ENCODE results near the gene DOHH.
A peak's percentile ranks its signal among the peaks of the same experiment; 100 is the strongest.

The DOHH gene

DNA sequence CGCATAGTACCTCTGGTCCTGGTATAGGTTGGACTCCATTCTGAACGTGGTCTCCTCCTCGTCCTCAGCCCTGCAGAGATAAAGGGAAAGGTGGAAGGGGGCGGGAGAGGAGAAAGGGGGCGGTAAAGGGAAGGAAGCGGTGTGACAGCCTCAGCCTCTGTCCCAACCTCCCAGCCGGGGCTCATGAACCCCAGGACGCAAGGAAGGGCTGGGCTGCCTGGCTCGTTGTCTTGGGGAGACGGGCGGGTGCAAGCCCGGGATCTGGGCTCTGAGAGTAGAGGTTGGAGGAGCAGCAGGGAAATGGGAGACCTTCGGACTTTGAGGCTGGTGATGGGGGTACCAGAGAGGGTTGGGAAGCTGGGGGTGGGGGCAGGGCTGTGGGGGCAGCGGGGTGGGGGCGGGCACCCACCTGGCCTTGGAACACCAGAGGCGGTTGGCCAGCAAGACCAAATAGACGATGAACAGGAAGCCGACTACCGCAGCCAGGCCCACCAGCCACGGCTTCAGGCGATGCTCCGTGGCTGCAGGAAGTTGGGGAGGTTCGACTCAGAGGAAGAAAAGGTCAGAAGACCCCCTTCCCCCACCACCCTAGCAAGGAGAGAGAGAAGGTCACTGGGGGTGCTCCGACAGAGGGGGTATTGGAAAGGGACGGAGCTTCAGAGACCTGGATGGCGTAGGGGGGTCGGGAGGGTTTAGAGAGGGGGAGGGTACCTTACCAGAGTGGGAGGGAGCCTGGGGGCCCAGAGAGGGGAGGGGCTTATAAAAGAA, 21.9 kb downstream of the DOHH start:
- DNase-seq (ENCODE audit: low spot score), result no peak

GRCh38 chr19:3477951-3478350, 22.5 kb downstream of the DOHH start:
- DNase-seq (ENCODE audit: low spot score), result no peak

GRCh38 chr19:3477506-3477905, 23.0 kb downstream of the DOHH start:
- no peak for DNase-seq (ENCODE audit: low spot score)

GRCh38 chr19:3476830-3477229, 23.6 kb downstream of the DOHH start:
- no peak for DNase-seq (ENCODE audit: low spot score)

DNA sequence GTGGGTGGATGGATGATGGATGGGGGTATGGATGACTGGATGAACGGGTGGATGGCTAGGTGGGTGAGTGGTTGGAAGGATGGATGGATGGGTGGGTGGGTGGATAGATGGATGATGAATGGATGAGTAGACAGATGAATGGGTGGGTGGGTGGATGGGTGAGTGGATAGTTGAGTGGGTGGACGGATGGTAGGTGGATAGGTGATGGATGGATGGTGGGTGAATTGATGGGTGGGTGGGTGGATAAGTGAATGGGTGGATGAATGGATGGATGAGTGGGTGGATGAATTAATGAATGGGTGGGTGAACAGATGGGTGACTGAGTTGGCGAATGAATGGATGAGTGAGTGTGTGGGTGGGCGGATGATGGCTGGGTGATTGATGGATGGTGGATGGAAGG, 25.0 kb downstream of the DOHH start:
- no peak for DNase-seq (ENCODE audit: low spot score)

GRCh38 chr19:3474614-3475013, 25.9 kb downstream of the DOHH start:
- DNase-seq (ENCODE audit: low spot score), result no peak

DNA sequence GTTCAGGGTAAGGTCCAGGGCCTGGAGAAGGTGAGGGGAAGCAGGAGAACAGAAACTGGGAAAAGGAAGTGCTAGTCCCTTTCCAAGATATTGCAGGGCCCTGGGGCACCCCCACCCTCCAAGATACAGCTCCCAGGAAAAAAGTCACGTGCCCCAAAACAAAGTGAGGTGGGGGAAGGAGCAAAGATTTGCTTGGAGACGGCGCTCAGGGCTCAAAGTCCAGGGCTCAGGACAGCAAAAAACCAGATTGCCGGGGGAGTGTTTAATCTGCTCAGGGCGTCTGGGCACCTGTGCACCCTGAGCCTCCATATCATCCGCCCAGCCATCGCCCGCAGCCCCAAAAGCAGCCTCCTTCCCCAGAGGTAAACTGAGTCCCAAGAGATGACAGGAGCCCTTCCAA, 26.5 kb downstream of the DOHH start:
- DNase-seq (ENCODE audit: low spot score), result no peak

DNA sequence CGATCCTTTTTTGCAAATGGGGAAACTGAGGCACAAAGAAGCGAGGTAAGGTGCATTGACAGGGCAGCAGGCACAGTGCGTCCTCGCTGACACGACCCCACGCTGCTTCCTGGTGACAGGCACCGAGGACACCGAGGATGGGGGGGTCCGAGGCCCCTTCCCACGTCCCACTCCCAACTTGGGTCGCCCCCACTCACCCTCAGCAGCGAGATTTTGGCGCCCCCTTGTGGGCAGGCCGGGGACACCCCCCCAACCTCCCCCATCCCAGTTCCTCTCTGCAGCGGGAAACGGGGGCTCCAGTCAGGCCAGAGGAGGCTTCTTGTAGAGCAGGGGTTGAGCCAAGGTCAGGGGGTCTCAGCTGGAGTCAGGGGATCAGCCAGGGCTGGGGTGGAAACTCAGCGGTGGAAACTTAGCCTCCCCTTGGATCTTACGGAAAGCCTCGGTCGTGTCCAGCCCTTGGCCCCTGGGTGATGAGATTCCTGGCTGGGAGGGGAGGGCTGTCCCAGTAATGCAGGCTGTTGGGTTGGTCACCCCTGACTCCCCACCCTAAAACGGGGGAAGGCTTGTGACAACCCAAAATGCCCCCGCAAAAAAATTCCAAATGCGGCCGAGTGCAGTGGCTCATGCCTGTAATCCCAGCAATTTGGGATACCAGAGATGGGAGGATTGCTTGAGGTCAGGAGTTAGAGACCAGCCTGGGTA, 28.4 kb downstream of the DOHH start:
- DNase-seq (ENCODE audit: low spot score), result no peak

GRCh38 chr19:3470500-3471128, 29.9 kb downstream of the DOHH start:
- no peak for DNase-seq (ENCODE audit: low spot score)

GRCh38 chr19:3469638-3470499, 30.6 kb downstream of the DOHH start:
- no peak for DNase-seq (ENCODE audit: low spot score)

GRCh38 chr19:3468211-3468610, 32.3 kb downstream of the DOHH start:
- no peak for DNase-seq (ENCODE audit: low spot score)

DNA sequence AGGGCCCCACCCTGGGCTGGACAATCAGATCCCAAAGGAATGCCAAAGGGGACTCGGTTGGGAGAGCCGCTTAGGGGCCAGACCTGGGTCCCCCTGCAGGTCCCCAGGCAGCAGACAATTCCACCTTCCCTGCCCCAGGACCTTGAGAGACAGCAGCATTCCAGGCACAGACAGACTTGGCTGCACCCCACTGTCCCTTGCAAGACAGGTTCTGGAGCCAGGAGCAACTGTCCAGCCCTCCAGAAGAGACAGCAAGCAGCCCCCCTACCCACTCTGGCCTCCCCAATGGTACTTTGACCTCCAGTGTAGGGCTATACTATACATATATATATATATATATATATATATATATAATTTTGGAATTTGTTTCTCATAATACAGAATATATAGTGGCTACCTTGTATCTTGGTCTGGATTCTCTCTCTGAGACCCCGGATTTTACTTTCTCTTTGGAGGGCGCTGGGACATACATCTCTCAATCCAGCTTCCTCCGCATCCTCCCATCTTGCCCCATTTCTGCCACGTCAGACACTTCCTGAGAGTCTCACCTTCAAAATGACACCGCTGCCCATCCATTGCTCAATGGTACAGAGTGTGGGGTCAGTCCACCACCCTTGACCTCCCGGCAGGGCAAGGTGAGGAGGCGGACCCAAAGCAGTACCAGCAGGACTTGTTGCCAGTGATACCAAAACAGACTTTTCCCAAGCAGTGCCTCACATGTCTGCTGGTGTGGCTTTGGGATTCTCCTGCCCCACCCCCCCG, 32.9 kb downstream of the DOHH start:
- DNase-seq (ENCODE audit: low spot score), result no peak

GRCh38 chr19:3466635-3467034, 33.8 kb downstream of the DOHH start:
- DNase-seq (ENCODE audit: low spot score), result peak; percentile 60

DNA sequence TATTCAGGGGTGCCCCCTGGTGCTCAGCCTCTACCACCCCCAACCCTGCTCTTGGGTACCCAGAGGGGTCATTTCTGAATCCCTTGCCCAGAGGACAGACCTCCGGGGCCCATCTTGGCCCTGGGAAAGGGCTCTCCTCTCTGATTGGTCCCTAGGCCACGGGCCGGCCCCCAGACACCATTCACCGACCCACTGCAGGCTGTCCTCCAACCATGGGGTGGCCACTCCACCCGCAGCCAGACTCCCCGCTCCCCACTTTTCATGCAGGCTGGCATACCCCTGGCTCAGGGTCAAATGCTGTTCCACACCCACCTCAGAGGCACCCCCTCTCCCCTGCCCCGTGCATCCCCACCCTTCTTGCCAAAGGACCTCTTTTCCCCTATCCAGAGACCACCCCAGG, 34.9 kb downstream of the DOHH start:
- DNase-seq (ENCODE audit: low spot score), result no peak

DNA sequence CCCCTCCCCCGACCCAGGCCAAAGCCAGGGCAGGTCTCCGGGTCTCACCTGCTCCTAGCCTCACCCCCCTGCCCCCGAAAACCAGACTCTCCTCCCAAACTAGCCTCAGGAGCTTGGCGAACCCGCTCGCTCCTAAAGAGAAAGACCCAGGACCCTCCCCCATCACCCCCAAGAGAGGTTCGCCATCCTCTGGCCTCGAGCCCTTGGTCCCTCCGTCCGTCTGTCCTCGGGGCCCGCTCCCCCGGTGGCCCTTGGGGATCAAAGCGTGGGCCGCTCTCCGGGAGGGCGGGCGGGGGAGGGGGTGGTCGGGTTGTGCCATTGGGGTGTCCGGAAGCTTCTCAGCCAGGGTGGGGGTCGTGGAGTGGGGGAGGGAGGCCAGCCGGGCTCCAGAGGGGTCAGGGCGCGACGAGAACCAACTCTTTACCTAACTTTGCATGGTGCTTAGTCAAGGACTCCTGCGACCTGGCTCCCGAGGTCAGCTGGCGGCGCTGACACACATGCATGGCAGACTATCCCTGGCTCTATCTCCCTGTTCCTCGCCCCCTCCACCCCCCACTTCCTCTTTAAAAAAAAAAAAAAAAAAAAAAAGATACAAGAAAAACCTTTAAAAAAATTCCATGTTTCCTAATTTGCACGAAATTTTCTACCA, 35.8 kb downstream of the DOHH start:
- DNase-seq (ENCODE audit: low spot score), result no peak

- DNase-seq (ENCODE audit: low spot score), result no peak
These were observed 36.5 kb downstream of the DOHH start for GRCh38 chr19:3463714-3464586.

GRCh38 chr19:3462991-3463713, 37.3 kb downstream of the DOHH start:
- no peak for DNase-seq (ENCODE audit: low spot score)

DNA sequence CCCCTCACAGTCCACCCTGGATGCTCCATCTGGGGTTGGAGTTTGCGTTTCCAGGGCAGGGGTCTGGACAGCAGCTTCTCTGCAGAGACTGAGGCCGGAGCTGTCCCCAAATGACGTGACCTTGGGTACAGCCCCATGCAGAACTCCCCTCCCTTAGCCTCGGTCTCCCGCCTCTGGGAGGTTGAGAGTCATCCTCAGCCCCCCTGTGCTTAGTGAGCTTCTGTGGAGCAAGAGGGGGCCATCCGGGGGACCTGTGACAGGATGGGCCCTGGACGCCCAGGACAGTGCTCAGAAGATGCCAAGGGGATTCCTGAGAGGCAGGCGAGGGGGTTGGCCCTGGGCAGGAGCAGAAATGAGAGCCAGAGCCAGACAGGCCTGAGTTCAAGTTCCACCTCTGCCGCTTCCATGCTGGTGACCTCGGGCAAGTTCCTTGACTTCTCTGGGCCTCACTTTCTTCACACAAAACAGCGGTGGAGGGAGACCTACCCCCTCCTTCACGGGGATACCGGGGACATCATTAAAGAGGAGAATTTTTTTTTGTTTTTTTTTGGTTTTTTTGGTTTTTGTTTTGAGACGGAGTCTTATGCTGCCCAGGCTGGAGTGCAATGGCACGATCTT, 40.4 kb downstream of the DOHH start:
- DNase-seq (ENCODE audit: low spot score), result no peak

Data from Ammon's horn (tissue), 1 donor.